NCI-H345 treated with DMSO at 0.1 percent for 48 hours (cell line): ENCODE data around the gene SHISA3.

ENCODE experiments used
- DNase-seq: peaks from one replicate; lab custom pipeline; 2025; ENCODE audit not compliant: unreplicated experiment; lab: John Stamatoyannopoulos, UW

The SHISA3 gene

GRCh38 chr4:42442601-42443000 lies 45.3 kb downstream of the SHISA3 start:
- DNase-seq: no peak

GRCh38 chr4:42445038-42445437 lies 47.8 kb downstream of the SHISA3 start:
- no peak for DNase-seq

DNA sequence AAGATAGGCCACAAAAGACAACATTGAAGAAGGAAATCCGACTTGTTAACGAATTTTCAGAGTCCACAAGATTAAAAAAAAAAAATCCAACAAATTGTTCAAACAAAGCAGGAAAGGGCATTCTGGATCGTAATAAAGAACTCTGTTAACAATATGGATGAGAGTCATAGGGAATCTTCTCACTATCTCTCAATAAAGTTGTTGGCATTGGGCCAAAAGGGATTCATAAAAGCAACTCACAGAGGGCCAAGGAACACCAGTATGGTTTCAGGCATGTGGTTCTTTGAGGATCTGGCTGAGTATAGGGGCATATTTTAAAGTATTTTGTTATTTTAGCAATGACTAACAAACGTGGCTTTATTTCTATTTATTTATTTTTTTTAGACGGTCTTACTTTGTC lies 49.5 kb downstream of the SHISA3 start:
- no peak for DNase-seq
